DND-41 (cell line): Measurements from ENCODE around the gene OLA1.

Source experiments
- ATAC-seq: fragments of 200-7000 bp; cut with Tn5 transposase; 3 replicates; pipeline ENCODE4 v1.9.1; 2021; ENCODE audit warnings: low read depth; ENCODE audit not compliant: insufficient read depth
- DNase-seq: peaks from one replicate; pipeline ENCODE4 v3.0.0-alpha.2; 2020
- H2AFZ ChIP-seq: 2 replicates; pipeline ENCODE4 v1.6.0; 2012; ENCODE audit warnings: low read depth, low read length
- H3K27ac ChIP-seq: 2 replicates; pipeline ENCODE4 v1.5.1; 2012; ENCODE audit warnings: low read length, inconsistent platforms
- H3K27me3 ChIP-seq: fragments of 200-600 bp; sonication (generic); 2 replicates; pipeline ENCODE4 v1.6.0; 2012; ENCODE audit warnings: low read length, mild to moderate bottlenecking, inconsistent platforms; ENCODE audit not compliant: insufficient read depth, poor library complexity
- H3K36me3 ChIP-seq: 2 replicates; pipeline ENCODE4 v1.5.1; 2012; ENCODE audit warnings: low read length, inconsistent platforms; ENCODE audit not compliant: insufficient read depth
- H3K4me1 ChIP-seq: 2 replicates; pipeline ENCODE4 v1.5.1; 2012; ENCODE audit warnings: mild to moderate bottlenecking, low read length; ENCODE audit not compliant: insufficient read depth
- H3K4me2 ChIP-seq: 2 replicates; pipeline ENCODE4 v1.6.0; 2012; ENCODE audit warnings: mild to moderate bottlenecking, moderate library complexity, low read length, inconsistent platforms; ENCODE audit not compliant: insufficient read depth
- H3K4me3 ChIP-seq, 2 experiments: fragments of 200-600 bp in 1 of 2; shearing (Covaris generic) in 1 of 2; 2 replicates each; pipeline ENCODE4 v1.5.1; 2012 to 2016; ENCODE audit warnings: inconsistent platforms in 2 of 2, low read length in 2 of 2, mild to moderate bottlenecking in 2 of 2, low read depth in 1 of 2, moderate library complexity in 1 of 2
- H3K79me2 ChIP-seq: 2 replicates; pipeline ENCODE4 v1.6.0; 2012; ENCODE audit warnings: low read length, inconsistent platforms; ENCODE audit not compliant: insufficient read depth
- H3K9ac ChIP-seq: 2 replicates; pipeline ENCODE4 v1.6.0; 2012; ENCODE audit warnings: low read depth, mild to moderate bottlenecking, inconsistent platforms, low read length, moderate library complexity
- H3K9me3 ChIP-seq: 2 replicates; pipeline ENCODE4 v1.5.1; 2012; ENCODE audit warnings: low read length, moderate library complexity, mild to moderate bottlenecking, inconsistent platforms; ENCODE audit not compliant: insufficient read depth, severe bottlenecking
- H4K20me1 ChIP-seq: 2 replicates; pipeline ENCODE4 v1.6.0; 2012; ENCODE audit warnings: low read length; ENCODE audit not compliant: insufficient read depth
- CTCF ChIP-seq: IDR thresholded peaks from 2 replicates; pipeline ENCODE4 v1.5.1; 2012; ENCODE audit warnings: borderline replicate concordance, low read length, moderate library complexity, mild to moderate bottlenecking; ENCODE audit not compliant: poor library complexity, severe bottlenecking; ENCODE audit errors: extremely low read depth
- EZH2 ChIP-seq: IDR thresholded peaks from 3 replicates; pipeline ENCODE4 v1.6.1; 2012; ENCODE audit warnings: borderline replicate concordance, low read depth, mild to moderate bottlenecking, moderate library complexity, low read length, inconsistent platforms; ENCODE audit not compliant: severe bottlenecking

OLA1 gene

GRCh38 chr2:174046172-174046571 lies 202.2 kb downstream of the OLA1 start:
- no peak overlapping the region for H3K9ac ChIP-seq
- no peak for TF ChIP-seq CTCF
- no peak for TF ChIP-seq EZH2
- ATAC-seq (no peak), DNase-seq (no peak)
- no peaks in the 10 kb centered on the region for H3K4me1 ChIP-seq
- H3K4me3 ChIP-seq: no peak overlapping the region
- no peaks in the 10 kb centered on the region for H3K36me3 ChIP-seq
- H3K27ac ChIP-seq: no peak overlapping the region
- H3K79me2 ChIP-seq: no peaks in the 10 kb centered on the region
- H4K20me1 ChIP-seq: no peaks in the 10 kb centered on the region
- H3K9me3 ChIP-seq: no peaks in the 10 kb centered on the region
- no peak overlapping the region for H2AFZ ChIP-seq
- no peak overlapping the region for H3K4me2 ChIP-seq
- no peaks in the 10 kb centered on the region for H3K27me3 ChIP-seq

- TF ChIP-seq CTCF (no peak), EZH2 (no peak)
Measured at GRCh38 chr2:174044556-174044955, 203.8 kb downstream of the OLA1 start.

DNA sequence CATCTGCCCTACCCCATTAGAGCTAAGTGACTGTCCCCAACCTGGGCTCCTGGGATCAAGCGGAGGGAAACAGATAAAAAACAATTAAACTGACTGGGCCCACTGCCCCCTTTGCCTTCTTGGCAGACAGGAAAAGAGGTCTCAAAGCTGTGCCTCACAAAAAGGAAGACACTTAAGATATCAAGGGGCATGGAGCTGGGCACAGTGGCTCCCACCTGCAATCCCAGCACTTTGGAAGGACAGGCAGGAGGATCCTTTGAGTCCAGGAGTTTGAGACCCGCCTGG lies 208.0 kb downstream of the OLA1 start:
- Histone ChIP-seq H3K36me3 (no peaks in the 10 kb centered on the region), H4K20me1 (no peaks in the 10 kb centered on the region), H3K4me3 (no peak overlapping the region), H3K27ac (no peak overlapping the region), H3K4me1 (peaks cover 9% of the 10 kb centered on the region), H3K9ac (no peak overlapping the region), H3K4me2 (no peak overlapping the region), H3K27me3 (no peaks in the 10 kb centered on the region), H3K79me2 (no peaks in the 10 kb centered on the region), H2AFZ (no peak overlapping the region), H3K9me3 (no peaks in the 10 kb centered on the region)
- no peak for ATAC-seq
- DNase-seq: no peak
- TF ChIP-seq EZH2: no peak
- no peak for TF ChIP-seq CTCF

More at GRCh38 chr2:174044556-174044955, 203.8 kb downstream of the OLA1 start:
- no peak for DNase-seq
- Histone ChIP-seq H3K4me1 (peaks cover 5% of the 10 kb centered on the region), H2AFZ (no peak overlapping the region), H4K20me1 (no peaks in the 10 kb centered on the region), H3K36me3 (no peaks in the 10 kb centered on the region), H3K27me3 (no peaks in the 10 kb centered on the region), H3K4me2 (no peak overlapping the region), H3K79me2 (no peaks in the 10 kb centered on the region), H3K9ac (no peak overlapping the region), H3K27ac (no peak overlapping the region), H3K4me3 (no peak overlapping the region), H3K9me3 (no peaks in the 10 kb centered on the region)
- ATAC-seq: no peak
